HK-2 (cell line): ENCODE measurements around the gene SORCS2.

ENCODE experiments used
- DNase-seq: peaks from one replicate; pipeline ENCODE4 v3.0.0-alpha.2; 2018; ENCODE audit not compliant: unreplicated experiment

SORCS2 gene

DNA sequence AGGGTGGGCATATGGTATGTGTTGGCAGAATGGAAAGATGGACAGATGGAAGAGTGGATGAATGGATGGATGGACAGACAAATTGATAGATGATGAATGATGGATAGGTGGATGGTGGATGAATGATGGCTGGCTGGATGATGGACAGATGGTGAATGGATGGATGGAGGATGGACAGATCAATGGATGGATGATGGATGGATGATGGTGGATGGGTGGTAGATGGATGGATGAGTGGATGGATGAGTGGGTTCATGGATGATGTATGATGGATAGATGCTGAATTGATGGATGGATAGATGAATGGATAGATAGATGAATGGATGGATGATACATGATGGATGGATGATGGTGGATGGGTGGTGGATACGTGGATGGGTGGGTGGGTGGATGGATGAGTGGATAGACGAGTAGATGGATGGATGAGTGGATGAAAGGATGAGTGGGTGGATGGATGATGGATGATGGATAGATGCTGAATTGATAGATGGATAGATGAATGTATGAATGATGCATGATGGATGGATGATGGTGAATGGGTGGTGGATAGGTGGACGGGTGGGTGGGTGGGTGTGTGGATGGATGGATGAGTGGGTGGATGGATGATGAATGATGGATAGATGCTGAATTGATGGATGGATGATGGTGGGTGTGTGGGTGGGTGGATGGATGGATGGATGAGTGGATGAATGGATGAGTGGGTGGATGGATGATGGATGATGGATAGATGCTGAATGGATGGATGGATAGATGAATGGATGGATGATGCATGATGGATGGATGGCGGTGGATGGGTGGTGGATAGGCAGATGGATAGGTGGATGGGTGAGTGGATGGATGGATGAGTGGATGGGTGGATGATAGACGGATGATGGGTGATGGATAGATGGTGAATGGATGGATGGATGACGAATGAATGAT, 497.7 kb downstream of the SORCS2 start:
- DNase-seq = no peak

DNA sequence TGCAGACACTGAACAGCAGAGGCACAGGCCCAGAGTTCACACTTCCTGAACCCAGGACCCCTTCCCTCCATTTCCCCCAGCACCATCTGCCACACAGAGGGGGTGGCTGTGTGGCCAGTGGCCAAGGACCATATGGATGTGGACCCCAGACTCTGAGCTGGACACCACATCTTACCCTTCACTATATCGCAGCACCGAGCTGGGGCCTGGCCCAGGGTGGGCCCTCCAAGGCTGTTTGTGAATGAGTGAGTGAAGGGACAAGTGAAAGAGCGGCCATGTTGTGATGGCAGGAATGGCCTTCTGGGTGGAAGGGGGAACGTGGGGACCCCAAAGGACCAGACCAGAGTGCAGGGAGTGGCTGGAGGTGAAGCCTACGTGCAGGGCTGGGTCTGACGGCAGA, 498.7 kb downstream of the SORCS2 start:
- no peak for DNase-seq

DNA sequence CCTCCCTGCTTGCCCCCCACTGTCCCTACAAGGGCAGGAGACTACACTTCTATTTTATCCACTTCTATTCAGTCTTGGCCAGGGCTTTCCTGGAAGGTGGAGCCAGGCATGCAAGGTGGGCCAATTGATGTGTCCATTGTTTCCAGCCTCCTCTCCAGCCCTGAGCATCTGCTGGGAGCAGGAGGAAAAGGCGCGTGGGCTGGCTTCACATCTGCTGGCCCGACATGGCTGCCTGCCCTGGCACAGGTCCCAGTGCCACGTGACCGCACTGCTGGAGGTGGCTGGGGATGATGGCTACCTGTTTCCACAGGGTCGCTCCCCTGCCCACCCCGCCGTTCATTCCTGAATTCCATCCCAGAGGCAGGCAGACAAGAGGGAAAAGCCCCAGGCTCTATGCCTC, 499.6 kb downstream of the SORCS2 start:
- DNase-seq = no peak

DNA sequence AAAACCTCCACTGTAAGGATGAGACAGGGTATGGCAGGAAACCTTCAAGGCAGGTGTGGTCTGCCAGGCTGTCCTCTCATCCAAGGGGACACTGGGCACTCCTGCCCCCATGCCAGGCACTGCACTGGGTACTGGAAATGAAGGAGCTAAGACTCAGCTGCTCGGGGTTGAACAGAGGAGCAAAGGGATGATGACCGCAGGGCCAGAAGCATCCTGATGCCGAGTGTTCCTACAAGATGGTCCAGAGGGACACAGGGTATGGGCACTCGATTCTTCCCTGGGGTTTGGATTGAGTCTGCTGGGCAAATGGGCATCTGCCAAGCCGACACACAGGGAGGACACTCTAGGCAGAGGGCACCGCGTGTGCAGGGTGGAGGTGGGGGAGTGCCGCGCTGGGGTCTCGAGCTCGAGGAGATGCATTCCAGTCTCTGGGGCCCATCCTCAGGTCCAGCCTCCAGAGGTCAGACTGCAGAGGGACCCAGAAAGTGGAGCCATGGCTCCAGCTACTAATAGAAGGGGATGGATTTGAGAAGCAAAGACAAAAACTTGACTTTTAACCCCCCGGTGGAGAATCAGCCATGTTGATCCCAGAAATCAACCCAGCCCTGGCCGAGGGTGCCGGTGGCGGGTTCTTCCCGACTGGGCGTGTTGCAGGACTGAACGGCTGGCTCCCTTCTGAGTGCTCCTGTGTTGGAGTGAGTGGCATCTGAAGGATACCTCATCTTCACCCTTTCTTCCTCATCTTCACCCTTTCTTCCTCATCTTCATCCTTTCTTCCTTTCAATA, 500.3 kb downstream of the SORCS2 start:
- DNase-seq = no peak

DNA sequence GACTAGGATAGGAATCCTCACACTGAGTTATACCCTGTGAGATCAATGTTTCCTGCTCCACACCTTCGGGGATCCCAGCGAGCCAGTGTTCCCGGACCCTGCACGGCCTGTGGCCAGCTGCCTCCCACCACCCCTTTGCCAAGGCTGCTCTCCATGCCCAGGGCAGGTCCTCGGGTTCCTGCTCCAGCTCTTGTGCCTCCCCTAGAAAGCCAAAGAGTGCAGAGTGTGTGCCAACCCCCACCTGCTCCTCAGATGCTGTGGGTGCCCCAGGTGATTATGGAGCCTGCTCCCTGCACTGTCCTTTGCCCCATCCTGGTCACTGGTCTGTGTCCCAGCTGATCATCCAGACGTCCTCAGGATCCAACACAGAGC, 500.9 kb downstream of the SORCS2 start:
- DNase-seq = no peak

DNA sequence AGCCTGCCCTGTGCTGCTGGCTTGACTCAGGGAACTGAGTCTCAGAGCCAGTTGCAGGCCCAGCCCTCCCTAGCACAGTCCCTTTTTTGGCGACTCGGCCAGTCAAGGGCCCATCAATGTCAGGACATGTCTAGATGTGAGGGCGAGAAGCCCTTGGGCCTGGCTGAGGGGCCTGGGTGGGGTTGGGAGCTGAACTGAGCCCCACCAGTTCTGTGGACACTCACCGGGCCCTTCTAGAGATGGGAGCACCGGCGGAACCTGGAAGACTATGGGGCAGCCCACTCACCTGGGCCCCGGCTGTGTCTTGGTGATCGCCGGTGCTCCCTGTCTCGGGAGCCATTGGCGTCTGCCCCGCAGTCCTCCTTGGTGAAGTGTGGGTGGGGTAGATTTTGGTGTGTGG, 501.4 kb downstream of the SORCS2 start:
- DNase-seq = no peak

DNA sequence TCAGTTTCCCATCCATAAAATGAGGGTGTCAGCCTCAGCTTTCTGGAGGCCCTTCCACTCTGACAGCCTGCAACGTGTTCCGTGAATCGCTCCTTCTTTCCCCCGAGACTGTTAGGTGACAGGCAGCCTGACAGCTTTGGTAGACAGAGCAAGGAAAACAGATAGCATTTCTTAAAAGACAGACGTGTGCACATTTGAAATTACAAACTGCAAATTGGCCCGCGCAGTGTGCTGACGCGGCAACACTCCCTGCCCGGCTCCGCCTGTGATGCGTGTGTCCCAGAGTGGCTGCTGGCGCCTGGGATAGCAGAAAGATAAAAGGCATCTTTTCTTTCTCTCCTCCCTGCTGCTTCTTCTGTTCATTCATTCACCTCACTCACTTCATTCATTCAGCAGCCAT, 502.0 kb downstream of the SORCS2 start:
- DNase-seq = no peak

DNA sequence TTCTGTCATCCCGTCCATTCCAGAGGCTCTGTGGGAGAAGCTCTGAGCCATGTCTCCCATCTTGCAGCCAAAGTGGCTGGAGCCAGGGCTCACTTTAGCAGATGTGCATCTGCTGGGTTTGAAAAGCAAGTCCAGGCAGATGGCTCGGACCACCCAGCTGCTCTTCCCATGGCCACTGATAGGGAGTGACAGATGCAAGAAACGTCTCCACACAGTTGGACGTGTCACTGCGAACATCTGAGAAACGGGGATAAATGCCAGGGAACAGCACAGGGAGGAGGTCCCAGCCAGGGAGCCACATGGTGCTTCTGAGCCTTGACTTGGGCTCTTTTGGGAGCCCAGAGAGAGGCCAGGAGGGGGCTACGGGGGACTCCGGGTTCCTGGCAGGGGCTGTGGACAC, 505.0 kb downstream of the SORCS2 start:
- DNase-seq = no peak

DNA sequence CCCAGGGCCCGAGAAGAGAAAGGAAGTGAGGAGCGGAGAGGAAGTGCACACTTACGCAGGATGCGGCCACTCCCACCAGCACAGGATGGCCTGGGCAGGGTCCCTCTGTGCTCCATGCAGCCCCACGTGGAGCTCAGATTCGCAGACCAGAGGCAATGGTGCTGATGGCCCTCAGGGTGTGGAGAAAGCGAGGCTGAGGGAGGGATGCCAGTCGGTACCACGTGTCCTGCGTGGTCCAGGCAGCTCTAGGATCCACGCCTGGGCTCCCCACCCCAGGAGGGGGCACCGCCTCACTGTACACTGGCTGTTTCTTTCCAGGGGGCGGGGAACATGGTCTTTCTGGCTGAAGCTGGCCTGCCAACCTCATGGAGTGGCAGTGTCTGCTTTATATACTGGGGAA, 505.5 kb downstream of the SORCS2 start:
- DNase-seq = no peak

DNA sequence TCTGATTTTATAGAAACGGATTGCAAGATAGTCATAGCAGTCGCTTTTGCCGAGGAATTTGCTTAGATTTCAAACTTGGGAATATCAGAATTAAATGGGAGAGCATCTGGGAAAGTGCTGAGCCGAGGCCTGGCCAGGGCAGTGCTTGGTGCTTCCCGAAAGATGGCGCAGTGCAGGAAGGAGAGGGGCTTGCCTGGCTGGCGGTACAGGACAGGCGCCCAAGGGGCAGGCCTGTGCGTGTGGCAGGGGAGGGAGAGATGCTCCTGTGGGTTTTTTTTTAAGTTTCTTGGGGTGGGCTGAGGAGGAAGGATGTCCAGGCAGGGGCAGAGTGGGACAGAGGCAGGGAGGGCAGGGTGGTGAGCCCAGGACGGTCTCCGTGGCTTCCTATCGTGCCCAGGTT, 506.2 kb downstream of the SORCS2 start:
- no peak for DNase-seq

DNA sequence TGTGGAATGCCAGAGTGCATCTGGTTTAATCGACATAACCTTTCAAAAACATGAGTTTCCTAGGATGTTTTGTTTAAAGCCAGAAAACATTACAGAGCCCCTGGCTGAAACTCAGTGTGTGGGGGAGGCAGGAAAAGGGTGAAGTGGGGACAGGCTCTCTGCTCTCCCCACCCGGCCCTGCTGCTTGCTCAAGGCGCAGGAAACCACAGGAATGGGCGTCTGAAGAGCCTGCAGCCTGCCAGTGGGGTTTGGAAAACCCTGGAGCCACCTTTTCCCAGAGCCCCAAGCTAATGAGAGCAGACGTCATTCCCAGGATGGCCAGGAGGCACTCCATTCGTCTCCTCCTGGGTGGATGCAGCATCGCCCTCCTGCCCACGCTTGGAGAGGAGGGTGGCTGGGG, 506.7 kb downstream of the SORCS2 start:
- DNase-seq = peak; percentile 7

DNA sequence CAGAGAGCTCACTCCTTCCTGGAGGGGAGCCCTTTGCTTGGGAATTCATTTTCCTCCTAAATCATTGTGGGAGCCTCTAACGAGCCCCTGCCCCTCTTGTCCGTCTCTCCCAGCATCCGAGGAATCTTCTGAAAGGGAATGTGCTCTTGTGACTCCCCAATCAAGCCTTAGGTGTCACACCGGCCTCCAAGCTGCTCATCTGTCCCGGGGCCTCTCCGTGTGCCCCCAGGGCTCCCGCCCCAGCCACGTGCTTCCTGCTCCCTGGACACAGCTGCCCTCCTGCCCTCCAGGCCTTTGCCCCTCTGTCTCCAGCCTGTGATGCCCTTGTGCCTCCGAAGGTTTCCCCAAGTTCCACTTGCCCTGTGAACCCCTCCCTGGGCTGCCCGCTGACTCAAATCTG, 507.5 kb downstream of the SORCS2 start:
- DNase-seq = no peak

DNA sequence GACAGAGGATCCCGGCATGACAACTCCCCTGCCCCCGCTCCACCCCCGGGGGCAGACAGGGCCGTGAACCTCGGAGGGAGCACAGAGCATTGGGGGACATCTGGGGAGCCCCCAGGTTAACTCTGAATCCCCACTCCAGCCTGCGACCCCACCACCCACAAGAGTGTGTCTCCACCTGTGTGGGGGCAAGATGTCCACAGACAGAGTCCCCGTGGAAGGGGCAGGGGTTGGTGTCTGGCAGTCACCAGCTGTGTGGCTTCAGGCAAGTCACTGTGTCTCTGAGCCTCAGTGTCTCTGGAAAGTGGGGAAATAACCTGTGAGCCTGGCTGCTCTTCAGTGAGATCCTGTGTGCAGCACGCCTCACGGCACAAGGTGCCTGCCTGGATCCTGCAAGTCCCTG, 508.3 kb downstream of the SORCS2 start:
- DNase-seq = no peak

DNA sequence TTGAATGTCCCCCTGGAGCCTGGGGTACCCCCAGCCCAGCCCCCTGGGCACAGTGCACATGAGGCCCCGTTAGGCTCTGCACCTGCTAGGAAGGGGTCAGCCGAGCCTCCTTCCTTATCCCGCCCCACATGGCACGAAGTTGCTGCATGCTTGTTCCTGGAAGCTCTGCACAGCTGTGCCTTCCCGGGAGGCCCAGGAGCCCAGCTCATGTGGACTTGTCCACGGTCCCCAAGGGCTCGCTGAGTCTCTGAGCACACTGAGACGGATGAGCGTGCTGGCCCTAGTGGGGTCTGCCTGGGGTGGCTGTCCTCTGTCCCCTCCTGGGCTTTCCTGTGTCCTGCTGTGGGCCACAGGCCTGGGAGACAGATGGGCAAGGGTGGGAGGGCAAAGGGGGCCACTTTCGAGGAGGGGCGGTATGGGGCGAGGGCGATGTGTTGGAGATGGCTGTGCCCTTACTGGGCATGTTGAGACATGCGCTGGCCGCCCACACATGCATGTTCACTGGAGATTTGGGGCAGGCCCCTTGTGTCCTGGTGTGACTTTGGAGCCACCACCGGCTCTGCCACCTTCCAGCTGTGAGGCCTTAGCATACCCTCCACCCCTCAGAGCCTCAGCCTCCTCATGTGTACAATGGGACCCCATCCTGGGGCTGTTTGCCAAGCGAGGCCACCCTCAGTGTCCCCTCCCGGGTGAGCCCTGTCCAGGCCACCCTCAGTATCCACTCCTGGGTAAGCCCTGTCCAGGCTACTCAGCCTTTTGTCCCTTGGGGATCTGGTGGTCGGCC, 509.7 kb downstream of the SORCS2 start:
- no peak for DNase-seq

DNA sequence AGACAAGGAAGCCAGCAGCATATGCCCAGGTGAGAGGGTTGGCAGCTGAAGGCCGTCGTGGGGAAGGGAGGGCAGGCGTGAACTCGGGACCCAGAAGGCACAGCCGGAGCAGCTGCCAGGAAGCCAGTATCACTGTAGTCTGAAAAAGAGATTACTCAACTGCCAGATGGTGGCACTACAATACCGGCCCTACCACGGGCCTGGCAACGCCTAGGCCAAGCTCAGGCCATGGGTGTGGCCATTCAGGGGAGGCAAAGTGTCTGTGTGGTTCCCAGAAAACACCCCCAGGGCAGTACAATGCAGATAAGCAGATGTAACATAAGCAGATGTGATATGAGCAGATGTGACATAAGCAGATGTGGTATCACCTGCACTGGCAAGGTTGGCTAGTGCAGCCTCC, 511.4 kb downstream of the SORCS2 start:
- no peak for DNase-seq

DNA sequence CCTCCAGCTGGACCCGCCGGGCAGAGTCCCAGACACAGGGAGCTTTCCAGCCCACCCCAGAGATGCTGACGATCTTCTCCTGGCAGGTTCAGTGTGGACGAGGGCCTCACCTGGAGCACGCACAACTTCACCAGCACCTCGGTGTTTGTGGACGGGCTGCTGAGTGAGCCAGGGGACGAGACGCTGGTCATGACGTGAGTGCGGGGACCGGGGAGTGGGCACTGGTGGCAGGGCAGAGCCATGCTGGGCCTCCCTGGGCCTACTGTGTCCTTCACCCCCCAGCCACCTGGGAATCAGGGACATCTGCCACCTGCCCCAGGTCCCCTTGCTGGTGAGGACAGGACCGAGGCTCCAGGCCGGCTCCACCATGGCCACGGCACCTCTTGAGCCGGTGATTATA, 511.8 kb downstream of the SORCS2 start:
- DNase-seq = no peak

DNA sequence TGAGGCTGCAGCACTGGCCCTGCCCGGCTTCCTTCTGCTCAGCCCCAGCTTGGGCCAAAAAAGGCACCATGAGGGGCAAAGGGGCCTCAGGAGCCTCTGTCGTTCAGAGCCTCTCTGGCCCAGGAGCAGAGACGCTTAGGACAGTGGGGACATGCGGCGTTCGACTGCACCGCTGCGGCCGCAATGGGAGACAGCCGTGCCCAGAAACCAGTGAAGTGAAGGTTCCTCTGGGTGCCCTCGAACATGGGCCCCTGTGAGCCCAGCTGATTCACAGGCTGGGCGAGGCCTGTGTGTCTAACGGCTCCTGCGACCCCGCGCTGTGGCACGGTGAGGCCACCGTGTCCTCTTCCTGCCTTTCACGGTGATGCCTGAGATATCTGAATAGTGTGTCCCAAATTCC, 512.3 kb downstream of the SORCS2 start:
- DNase-seq = no peak

DNA sequence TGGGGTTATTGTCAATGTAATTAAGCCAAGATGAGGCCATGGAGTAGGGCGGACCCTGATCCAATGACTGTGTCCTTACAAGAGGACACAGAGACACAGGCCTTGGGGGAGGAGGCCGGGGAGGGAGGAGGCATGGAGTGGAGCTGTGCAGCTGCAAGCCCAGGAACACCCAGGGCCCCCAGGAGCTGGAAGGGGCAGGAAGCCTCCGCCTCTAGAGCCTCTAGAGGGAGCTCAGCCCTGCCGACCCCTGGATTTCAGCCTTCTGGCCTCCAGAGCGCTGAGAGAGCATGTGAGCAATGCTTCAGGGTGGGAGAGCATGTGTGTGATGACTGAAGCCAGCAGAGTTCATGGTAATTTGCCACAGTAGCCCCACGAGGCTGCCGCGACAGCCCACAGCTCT, 512.7 kb downstream of the SORCS2 start:
- DNase-seq = no peak

DNA sequence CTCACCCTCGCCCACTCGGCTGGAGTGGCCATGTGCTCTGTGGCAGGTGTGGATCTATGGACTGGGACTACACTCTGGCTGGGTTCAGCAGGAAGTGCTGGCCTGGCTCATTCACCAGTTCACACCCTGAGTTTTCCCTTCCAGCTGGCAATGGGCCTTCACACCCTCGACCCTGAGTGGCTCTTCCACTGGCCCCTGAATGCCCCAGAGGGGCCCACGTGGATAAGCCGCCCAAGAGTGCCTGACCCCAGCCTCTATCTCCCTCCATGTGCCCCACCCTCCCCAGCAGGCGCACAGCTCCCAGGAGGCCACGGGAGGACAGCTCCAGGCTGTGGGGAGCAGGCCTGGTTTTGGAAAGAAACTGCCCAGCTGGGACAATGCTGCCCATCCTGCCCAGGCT, 513.3 kb downstream of the SORCS2 start:
- no peak for DNase-seq

DNA sequence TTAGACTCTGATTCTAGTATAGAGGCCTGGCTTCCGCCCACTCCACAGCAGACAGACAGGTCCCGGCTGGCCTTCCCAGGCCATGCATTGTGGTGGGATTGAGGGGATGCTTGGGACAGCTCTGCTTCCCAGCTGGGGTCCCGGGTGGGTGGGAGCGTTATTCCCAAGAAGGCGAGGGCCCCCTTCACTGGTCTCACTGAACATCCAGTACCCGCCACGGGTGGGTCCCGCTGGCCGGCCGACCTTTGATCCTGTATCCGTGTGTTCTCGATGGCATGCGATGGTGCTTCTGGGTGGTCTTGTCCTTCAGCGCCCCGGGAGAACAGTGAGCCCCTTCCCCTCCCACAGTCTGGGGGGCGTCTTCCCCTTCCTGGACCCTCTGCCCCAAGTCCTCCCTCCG, 515.9 kb downstream of the SORCS2 start:
- DNase-seq = no peak

DNA sequence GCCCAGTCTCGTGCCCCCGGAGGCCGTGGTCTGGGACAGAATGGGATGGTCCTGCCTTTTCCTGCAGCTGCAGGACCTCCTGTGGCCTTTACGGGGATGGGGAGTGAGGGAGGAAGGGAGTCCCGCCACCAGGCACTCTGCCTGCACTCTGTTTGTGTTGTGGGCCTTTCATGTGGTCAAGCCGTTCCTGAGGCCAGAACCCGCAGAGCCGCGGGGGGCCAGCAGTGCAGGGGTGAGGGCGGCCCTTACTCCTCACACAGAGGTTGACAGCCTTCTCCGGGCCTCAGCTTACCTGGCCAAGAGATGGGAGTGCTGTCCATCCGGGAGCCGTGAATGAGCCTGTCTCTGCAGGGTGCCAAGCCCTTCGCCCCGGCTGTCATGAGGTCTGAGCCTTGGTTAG, 516.6 kb downstream of the SORCS2 start:
- DNase-seq = no peak

DNA sequence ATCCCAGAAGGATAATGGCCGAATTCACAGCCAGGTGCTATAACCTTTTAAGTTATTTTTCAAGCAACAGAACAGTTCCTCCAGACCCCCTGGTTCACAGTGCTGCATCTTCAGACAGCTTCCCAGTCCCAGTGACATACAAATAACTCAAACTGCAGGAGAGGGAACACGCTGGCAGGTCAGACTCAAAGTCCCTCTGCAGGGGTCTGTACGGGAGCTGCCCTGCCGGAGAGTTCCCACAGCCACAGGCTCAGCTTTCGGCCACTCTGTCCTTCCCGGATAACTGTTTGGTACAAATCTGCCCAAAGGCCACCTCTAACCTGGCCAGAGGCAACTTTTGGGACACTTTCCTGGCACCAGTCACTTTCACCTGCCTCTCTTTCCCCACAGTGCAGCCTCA, 517.1 kb downstream of the SORCS2 start:
- DNase-seq = no peak

DNA sequence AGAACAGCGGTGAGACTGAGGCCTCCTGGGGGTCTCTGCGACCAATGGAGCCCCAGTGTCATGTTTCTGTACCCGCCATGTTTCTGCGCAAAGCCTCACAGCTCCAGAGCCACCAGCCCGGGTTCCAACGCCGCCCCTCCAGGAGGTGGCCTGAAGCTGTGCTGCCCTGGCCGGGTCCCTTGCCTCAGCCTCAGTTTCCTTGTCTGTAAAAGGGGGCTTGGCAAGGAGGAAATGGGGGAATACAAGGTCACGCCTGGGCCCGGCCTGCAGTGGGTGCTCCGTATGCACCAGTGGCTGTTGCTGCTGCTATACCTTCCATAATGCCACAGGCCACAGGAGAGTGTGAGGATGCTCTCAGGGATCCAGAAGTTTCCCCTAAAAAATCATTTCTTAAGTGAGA, 517.8 kb downstream of the SORCS2 start:
- DNase-seq = no peak
